Measurements from ENCODE around the gene SLC27A3.
A peak's percentile ranks its signal among the peaks of the same experiment; 100 is the strongest.

SLC27A3 gene

GRCh38 chr1:153783233-153784190 is 8.3 kb downstream of the SLC27A3 start:
- peak; percentile 89 for FAIRE-seq

- no peak for FAIRE-seq
Observed at GRCh38 chr1:153786038-153786790, 11.0 kb downstream of the SLC27A3 start.

GRCh38 chr1:153789478-153790034 is 14.3 kb downstream of the SLC27A3 start:
- no peak for FAIRE-seq

GRCh38 chr1:153790313-153790965 is 15.2 kb downstream of the SLC27A3 start:
- no peak for FAIRE-seq

GRCh38 chr1:153790966-153791647 is 15.9 kb downstream of the SLC27A3 start:
- FAIRE-seq = no peak

- no peak for FAIRE-seq
Observed at GRCh38 chr1:153791648-153792253, 16.5 kb downstream of the SLC27A3 start.

- FAIRE-seq = no peak
Observed at GRCh38 chr1:153792631-153793041, 17.4 kb downstream of the SLC27A3 start.

GRCh38 chr1:153793261-153793972 is 18.2 kb downstream of the SLC27A3 start:
- no peak for FAIRE-seq

GRCh38 chr1:153793973-153794615 is 18.9 kb downstream of the SLC27A3 start:
- no peak for FAIRE-seq

- FAIRE-seq = no peak
Observed at GRCh38 chr1:153794624-153795329, 19.6 kb downstream of the SLC27A3 start.

- no peak for FAIRE-seq
Observed at GRCh38 chr1:153795330-153795837, 20.2 kb downstream of the SLC27A3 start.

- no peak for FAIRE-seq
Observed at GRCh38 chr1:153795934-153796785, 21.0 kb downstream of the SLC27A3 start.

- FAIRE-seq = peak; percentile 48
Observed at GRCh38 chr1:153796786-153797659, 21.8 kb downstream of the SLC27A3 start.

- no peak for FAIRE-seq
Observed at GRCh38 chr1:153798468-153798780, 23.2 kb downstream of the SLC27A3 start.

GRCh38 chr1:153799016-153799415 is 23.8 kb downstream of the SLC27A3 start:
- no peak for FAIRE-seq

- FAIRE-seq = no peak
Observed at GRCh38 chr1:153799566-153800465, 24.6 kb downstream of the SLC27A3 start.

GRCh38 chr1:153800516-153800915 is 25.3 kb downstream of the SLC27A3 start:
- FAIRE-seq = no peak
